Left ventricle myocardium inferior (tissue), 1 donor: ENCODE measurements around the gene LAG3. TPM values are rescaled to one million over a fixed set of nuclear protein-coding genes. Genes with fewer than 3 reads are reported as not detected.

ENCODE experiments used
- DNase-seq: peaks from one replicate; pipeline ENCODE4 v3.0.0-alpha.2; 2020
- H3K27ac ChIP-seq: fragments of 200-600 bp; replicated peaks from 2 replicates; pipeline ENCODE4 v1.8.0; 2021
- H3K27me3 ChIP-seq: fragments of 200-600 bp; 2 replicates; pipeline ENCODE4 v1.8.0; 2021; ENCODE audit warnings: low read depth
- H3K36me3 ChIP-seq: fragments of 200-600 bp; 2 replicates; pipeline ENCODE4 v1.8.0; 2021
- H3K4me1 ChIP-seq: fragments of 200-600 bp; 2 replicates; pipeline ENCODE4 v1.8.0; 2021
- H3K4me3 ChIP-seq: fragments of 200-600 bp; 2 replicates; pipeline ENCODE4 v1.8.0; 2021; ENCODE audit warnings: mild to moderate bottlenecking, moderate library complexity
- H3K9me3 ChIP-seq: fragments of 200-600 bp; replicated peaks from 2 replicates; pipeline ENCODE4 v1.8.0; 2021
- CTCF ChIP-seq: fragments of 200-600 bp; IDR thresholded peaks from 2 replicates; pipeline ENCODE4 v1.8.0; 2021; ENCODE audit warnings: antibody characterized with exemption, mild to moderate bottlenecking, borderline replicate concordance
- intact Hi-C: fragments of 100-400 bp; cut with micrococcal nuclease; formaldehyde crosslinking; loops from one replicate; pipeline ENCODE4 v1.11.0; 2022
- total RNA-seq: library from RNA; stranded (reverse); fragmentation: NEBNext Ultra II Directional; extraction: Animal tissue kit (Norgen Biotek cat#: 25700); gene quantifications from one replicate; pipeline ENCODE4 v1.2.1, GENCODE V29; 2021
- donor health status: DM: no; HTN: yes; CAD: no; lungs with severe emphysema.

Gene LAG3
- total RNA-seq, 1 donor from 2014 or later = not detected

GRCh38 chr12:6827437-6827911 lies 55.2 kb downstream of the LAG3 start:
- TF ChIP-seq CTCF = no peak
- peak overlapping the region; percentile 92 for H3K4me3 ChIP-seq

More at GRCh38 chr12:6827437-6827911, 55.2 kb downstream of the LAG3 start:
- intact Hi-C loops = loop anchor here (5.0 kb wide), 1 partner anchor 80 kb away; no protein-coding TSS in a partner anchor
- peak; percentile 89 for DNase-seq
- Histone ChIP-seq H3K9me3 (no peaks in the 10 kb centered on the region), H3K36me3 (peaks cover 13% of the 10 kb centered on the region), H3K4me1 (peaks cover 47% of the 10 kb centered on the region), H3K27me3 (peaks cover 13% of the 10 kb centered on the region), H3K27ac (peak overlapping the region; percentile 40)

Other genes with a start within 250 kb of the LAG3 start
- 4,161 TPM for gene GAPDH, start 238.0 kb upstream of the LAG3 start, total RNA-seq
- 14.4 TPM for gene IFFO1, start 216.5 kb upstream of the LAG3 start, total RNA-seq
- gene NOP2, start 204.2 kb upstream of the LAG3 start, total RNA-seq = 15.3 TPM
- gene CHD4, start 165.1 kb upstream of the LAG3 start, total RNA-seq = 151 TPM
- 7.0 TPM for gene LPAR5, start 136.6 kb upstream of the LAG3 start, total RNA-seq
- gene ACRBP, start 125.1 kb upstream of the LAG3 start, total RNA-seq = 1.4 TPM
- 23.2 TPM for gene ING4, start 109.4 kb upstream of the LAG3 start, total RNA-seq
- 26.5 TPM for gene ZNF384, start 83.1 kb upstream of the LAG3 start, total RNA-seq
- gene PIANP, start 71.7 kb upstream of the LAG3 start, total RNA-seq = 0.41 TPM
- 73.2 TPM for gene COPS7A, start 48.5 kb upstream of the LAG3 start, total RNA-seq
- gene MLF2, start 19.4 kb upstream of the LAG3 start, total RNA-seq = 153 TPM
- 104 TPM for gene PTMS, start 6.2 kb upstream of the LAG3 start, total RNA-seq
- 7.4 TPM for gene CD4, start 17.0 kb downstream of the LAG3 start, total RNA-seq
- gene GPR162, start 49.3 kb downstream of the LAG3 start, total RNA-seq = 6.5 TPM
- gene P3H3, start 55.9 kb downstream of the LAG3 start, total RNA-seq = 17.5 TPM
- 7.5 TPM for gene GNB3, start 68.4 kb downstream of the LAG3 start, total RNA-seq
- 0.55 TPM for gene CDCA3, start 78.8 kb downstream of the LAG3 start, total RNA-seq
- gene USP5, start 79.6 kb downstream of the LAG3 start, total RNA-seq = 73.6 TPM
- gene TPI1, start 95.0 kb downstream of the LAG3 start, total RNA-seq = 753 TPM
- gene SPSB2, start 100.8 kb downstream of the LAG3 start, total RNA-seq = 3.2 TPM
- gene LRRC23, start 132.3 kb downstream of the LAG3 start, total RNA-seq = 11.6 TPM
- 14.8 TPM for gene ENO2, start 142.1 kb downstream of the LAG3 start, total RNA-seq
- gene ATN1, start 155.4 kb downstream of the LAG3 start, total RNA-seq = 71.4 TPM
- gene RNU7-1, start 171.3 kb downstream of the LAG3 start, total RNA-seq = not detected
- 227 TPM for gene C12orf57, start 171.5 kb downstream of the LAG3 start, total RNA-seq
- gene PTPN6, start 178.8 kb downstream of the LAG3 start, total RNA-seq = 6.7 TPM
- 142 TPM for gene PHB2, start 198.1 kb downstream of the LAG3 start, total RNA-seq
- gene EMG1, start 198.4 kb downstream of the LAG3 start, total RNA-seq = 44.3 TPM
- gene LPCAT3, start 246.0 kb downstream of the LAG3 start, total RNA-seq = 35.1 TPM